ENCODE data around the gene CD151. TPM values are rescaled to one million over a fixed set of nuclear protein-coding genes. Genes with fewer than 3 reads are reported as not detected.

The CD151 gene
- total and polyA plus RNA-seq, 2 experiments from 2014 or later = 146 to 290 TPM

DNA sequence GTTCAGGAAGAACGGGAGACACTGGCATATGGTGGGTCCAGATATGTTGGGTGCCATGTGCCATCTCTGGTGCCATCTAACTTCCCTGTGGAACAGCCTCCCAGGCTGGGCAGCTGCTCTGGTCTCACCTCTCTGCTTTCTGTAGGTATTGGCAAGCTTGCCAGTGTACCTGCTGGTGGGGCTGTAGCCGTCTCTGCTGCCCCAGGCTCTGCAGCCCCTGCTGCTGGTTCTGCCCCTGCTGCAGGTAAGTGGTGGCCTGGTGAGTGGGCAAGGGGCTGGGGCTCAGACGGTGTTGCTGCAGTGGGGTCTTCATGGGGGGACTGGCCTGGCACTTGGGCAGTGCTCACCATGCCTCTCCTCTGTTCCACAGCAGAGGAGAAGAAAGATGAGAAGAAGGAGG is 20.4 kb upstream of the CD151 start:
- Histone ChIP-seq H3K36me3 (peaks cover 17% of the 10 kb centered on the region), H3K4me1 (ENCODE audit: low read depth) (peaks cover 7% of the 10 kb centered on the region), H3K27ac (no peak overlapping the region), H3K4me3 (no peak overlapping the region), H3K27me3 (no peaks in the 10 kb centered on the region), H3K9me3 (ENCODE audit: low read depth) (no peaks in the 10 kb centered on the region)
- no peak for TF ChIP-seq CTCF (IDR thresholded peaks at IDR 0.05; ENCODE audit: low read depth, low read length)
- DNase-seq (ENCODE audit: low read depth in 1 of 2, low spot score in 1 of 2) = no peak

DNA sequence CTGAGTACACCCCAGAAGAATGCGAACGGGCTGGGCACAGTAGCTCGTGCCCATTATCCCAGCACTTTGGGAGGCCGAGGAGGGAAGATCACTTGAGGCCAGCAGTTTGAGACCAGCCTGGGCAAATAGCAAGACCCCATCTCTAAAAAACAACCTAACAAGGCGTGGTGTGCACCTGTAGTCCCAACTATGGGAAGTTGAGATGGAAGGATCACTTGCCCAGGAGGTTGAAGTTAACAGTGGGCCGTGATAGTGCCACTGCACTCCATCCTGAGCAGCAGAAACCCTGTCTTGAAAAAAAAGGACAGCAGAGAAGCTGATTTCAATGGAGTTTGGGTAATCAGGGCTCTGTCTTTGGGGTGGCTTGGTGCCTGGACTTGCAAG is 19.7 kb upstream of the CD151 start:
- peaks cover 17% of the 10 kb centered on the region for H3K36me3 ChIP-seq
- no peak for TF ChIP-seq CTCF (IDR thresholded peaks at IDR 0.05; ENCODE audit: low read depth, low read length)
- H3K27me3 ChIP-seq = no peaks in the 10 kb centered on the region
- no peak for DNase-seq (ENCODE audit: low read depth in 1 of 2, low spot score in 1 of 2)
- peaks cover 7% of the 10 kb centered on the region for H3K4me1 ChIP-seq (ENCODE audit: low read depth)
- no peak overlapping the region for H3K4me3 ChIP-seq
- no peak overlapping the region for H3K27ac ChIP-seq
- H3K9me3 ChIP-seq (ENCODE audit: low read depth) = no peaks in the 10 kb centered on the region

DNA sequence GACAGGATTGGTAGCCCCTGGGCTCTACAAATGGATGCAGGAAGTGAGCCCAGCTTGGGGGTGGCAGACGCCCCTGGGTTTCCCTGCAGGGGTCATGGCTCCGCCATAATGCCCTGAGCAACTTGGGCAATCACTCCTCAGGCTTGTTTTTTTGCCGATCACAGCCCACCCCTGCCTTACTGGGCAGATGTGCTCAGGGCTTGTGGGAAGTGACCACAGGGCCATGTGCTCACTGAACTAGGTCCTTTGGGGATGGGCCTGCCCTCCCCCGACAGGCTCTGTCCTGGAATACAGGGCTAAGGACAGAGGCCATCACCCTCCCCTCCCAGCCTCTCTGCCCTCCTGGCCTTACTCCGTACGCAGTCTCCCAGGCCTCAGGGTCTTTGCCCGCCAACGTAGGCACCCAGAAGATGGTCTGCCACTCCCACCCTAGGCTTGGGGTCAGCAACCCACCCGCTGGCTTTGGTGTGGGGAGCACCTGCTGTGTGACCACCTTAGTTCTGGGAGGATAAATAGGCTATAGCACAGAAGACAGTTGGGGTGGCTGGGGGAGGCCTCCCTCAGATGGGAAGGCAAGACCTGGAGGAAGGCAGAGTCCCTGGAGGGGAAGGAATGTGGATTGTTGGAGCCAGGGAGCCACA is 19.2 kb upstream of the CD151 start:
- peaks cover 2% of the 10 kb centered on the region for H3K4me1 ChIP-seq (ENCODE audit: low read depth)
- peak overlapping the region; percentile 36 for H3K27ac ChIP-seq
- TF ChIP-seq CTCF (IDR thresholded peaks at IDR 0.05; ENCODE audit: low read depth, low read length) = no peak

GRCh38 chr11:815675-816432 is 16.9 kb upstream of the CD151 start:
- Histone ChIP-seq H3K4me1 (ENCODE audit: low read depth) (no peaks in the 10 kb centered on the region), H3K36me3 (peaks cover 17% of the 10 kb centered on the region), H3K27me3 (no peaks in the 10 kb centered on the region), H3K4me3 (no peak overlapping the region), H3K27ac (no peak overlapping the region), H3K9me3 (ENCODE audit: low read depth) (no peaks in the 10 kb centered on the region)
- no peak for DNase-seq (ENCODE audit: low read depth in 1 of 2, low spot score in 1 of 2)
- TF ChIP-seq CTCF (IDR thresholded peaks at IDR 0.05; ENCODE audit: low read depth, low read length) = no peak

More for the DNA sequence above, 19.2 kb upstream of the CD151 start:
- Histone ChIP-seq H3K4me3 (no peak overlapping the region), H3K36me3 (peaks cover 17% of the 10 kb centered on the region), H3K27me3 (no peaks in the 10 kb centered on the region), H3K9me3 (ENCODE audit: low read depth) (no peaks in the 10 kb centered on the region)
- DNase-seq (ENCODE audit: low read depth in 1 of 2, low spot score in 1 of 2) = no peak

GRCh38 chr11:816433-816779 is 16.3 kb upstream of the CD151 start:
- no peaks in the 10 kb centered on the region for H3K27me3 ChIP-seq
- no peak overlapping the region for H3K4me3 ChIP-seq
- no peaks in the 10 kb centered on the region for H3K9me3 ChIP-seq (ENCODE audit: low read depth)
- no peak for TF ChIP-seq CTCF (IDR thresholded peaks at IDR 0.05; ENCODE audit: low read depth, low read length)
- H3K27ac ChIP-seq = no peak overlapping the region
- H3K4me1 ChIP-seq (ENCODE audit: low read depth) = no peaks in the 10 kb centered on the region
- DNase-seq (ENCODE audit: low read depth in 1 of 2, low spot score in 1 of 2) = no peak
- peaks cover 17% of the 10 kb centered on the region for H3K36me3 ChIP-seq
